Measurements from ENCODE around the gene GPR15LG.

The GPR15LG gene

GRCh38 chr10:84149854-84150253 is 23.7 kb upstream of the GPR15LG start:
- no peak overlapping the region for H3K4me3 ChIP-seq (ENCODE audit: low read depth, low read length)
- H3K4me1 ChIP-seq (ENCODE audit: control insufficient read depth, insufficient read depth, low read length), result no peaks in the 10 kb centered on the region
- no peak overlapping the region for H3K9ac ChIP-seq (ENCODE audit: low read depth, low read length)
- H3K36me3 ChIP-seq (ENCODE audit: control insufficient read depth, insufficient read depth, low read length), result peaks cover 92% of the 10 kb centered on the region
- no peaks in the 10 kb centered on the region for H3K27me3 ChIP-seq (ENCODE audit: control insufficient read depth, insufficient read depth, low read length)
- no peaks in the 10 kb centered on the region for H3K9me3 ChIP-seq (ENCODE audit: control insufficient read depth, insufficient read depth, low read length)
- H3K27ac ChIP-seq (ENCODE audit: low read depth, low read length), result no peak overlapping the region

DNA sequence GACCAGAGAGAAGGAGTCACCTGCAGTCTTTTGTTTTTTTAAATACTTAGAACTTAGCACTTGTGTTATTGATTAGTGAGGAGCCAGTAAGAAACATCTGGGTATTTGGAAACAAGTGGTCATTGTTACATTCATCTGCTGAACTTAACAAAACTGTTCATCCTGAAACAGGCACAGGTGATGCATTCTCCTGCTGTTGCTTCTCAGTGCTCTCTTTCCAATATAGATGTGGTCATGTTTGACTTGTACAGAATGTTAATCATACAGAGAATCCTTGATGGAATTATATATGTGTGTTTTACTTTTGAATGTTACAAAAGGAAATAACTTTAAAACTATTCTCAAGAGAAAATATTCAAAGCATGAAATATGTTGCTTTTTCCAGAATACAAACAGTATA is 20.8 kb upstream of the GPR15LG start:
- no peaks in the 10 kb centered on the region for H3K4me1 ChIP-seq (ENCODE audit: control insufficient read depth, insufficient read depth, low read length)
- no peak overlapping the region for H3K4me3 ChIP-seq (ENCODE audit: low read depth, low read length)
- H3K9me3 ChIP-seq (ENCODE audit: control insufficient read depth, insufficient read depth, low read length), result no peaks in the 10 kb centered on the region
- H3K36me3 ChIP-seq (ENCODE audit: control insufficient read depth, insufficient read depth, low read length), result peaks cover 67% of the 10 kb centered on the region
- H3K27me3 ChIP-seq (ENCODE audit: control insufficient read depth, insufficient read depth, low read length), result no peaks in the 10 kb centered on the region
- H3K9ac ChIP-seq (ENCODE audit: low read depth, low read length), result no peak overlapping the region
- no peak overlapping the region for H3K27ac ChIP-seq (ENCODE audit: low read depth, low read length)

DNA sequence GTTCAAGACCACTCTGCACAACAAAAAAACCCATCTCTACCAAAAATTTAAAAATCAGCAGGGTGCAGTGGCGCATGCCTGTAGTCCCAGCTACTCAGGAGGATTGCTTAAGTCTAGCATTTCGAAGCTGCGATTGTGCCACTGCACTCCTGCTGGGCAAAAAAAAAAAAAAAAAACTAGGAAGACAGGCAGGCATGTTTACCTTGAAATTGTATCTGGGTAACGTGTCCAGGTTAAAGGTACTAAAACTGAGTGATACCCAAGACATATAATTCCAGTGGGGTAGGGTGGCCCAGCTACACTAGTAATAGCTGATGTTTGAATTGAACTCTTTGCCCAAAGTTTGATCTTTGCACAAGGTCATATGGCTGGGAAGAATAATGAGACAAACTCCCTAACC is 18.1 kb upstream of the GPR15LG start:
- Histone ChIP-seq H3K4me1 (ENCODE audit: control insufficient read depth, insufficient read depth, low read length) (peaks cover 17% of the 10 kb centered on the region), H3K4me3 (ENCODE audit: low read depth, low read length) (no peak overlapping the region), H3K27ac (ENCODE audit: low read depth, low read length) (no peak overlapping the region), H3K36me3 (ENCODE audit: control insufficient read depth, insufficient read depth, low read length) (peaks cover 45% of the 10 kb centered on the region), H3K9me3 (ENCODE audit: control insufficient read depth, insufficient read depth, low read length) (no peaks in the 10 kb centered on the region), H3K27me3 (ENCODE audit: control insufficient read depth, insufficient read depth, low read length) (no peaks in the 10 kb centered on the region), H3K9ac (ENCODE audit: low read depth, low read length) (no peak overlapping the region)

- H3K4me1 ChIP-seq (ENCODE audit: control insufficient read depth, insufficient read depth, low read length), result peaks cover 22% of the 10 kb centered on the region
These were observed 17.6 kb upstream of the GPR15LG start for GRCh38 chr10:84156009-84156408.

DNA sequence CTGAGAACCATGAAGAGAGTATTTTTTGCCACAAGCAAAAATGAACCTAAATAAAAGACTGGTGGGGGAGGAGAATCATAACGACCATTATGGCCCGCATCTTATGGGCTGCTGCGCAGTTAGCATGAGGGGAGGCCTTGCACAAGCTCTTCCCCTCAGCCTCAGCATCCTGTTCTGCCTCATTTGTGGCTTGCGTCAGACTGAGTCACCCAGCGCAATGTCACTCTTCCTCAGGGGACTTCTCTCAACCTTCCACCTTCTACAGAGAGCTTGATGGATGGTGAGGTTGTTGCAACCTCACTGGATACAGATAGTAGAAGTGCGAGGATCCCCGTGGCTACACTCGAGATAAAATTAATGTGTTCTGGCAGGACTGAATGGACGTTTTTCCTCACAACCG is 16.8 kb upstream of the GPR15LG start:
- Histone ChIP-seq H3K4me1 (ENCODE audit: control insufficient read depth, insufficient read depth, low read length) (peaks cover 30% of the 10 kb centered on the region), H3K36me3 (ENCODE audit: control insufficient read depth, insufficient read depth, low read length) (peaks cover 32% of the 10 kb centered on the region), H3K9me3 (ENCODE audit: control insufficient read depth, insufficient read depth, low read length) (no peaks in the 10 kb centered on the region), H3K27me3 (ENCODE audit: control insufficient read depth, insufficient read depth, low read length) (no peaks in the 10 kb centered on the region), H3K4me3 (ENCODE audit: low read depth, low read length) (no peak overlapping the region), H3K9ac (ENCODE audit: low read depth, low read length) (no peak overlapping the region), H3K27ac (ENCODE audit: low read depth, low read length) (no peak overlapping the region)

More at GRCh38 chr10:84156009-84156408, 17.6 kb upstream of the GPR15LG start:
- Histone ChIP-seq H3K27ac (ENCODE audit: low read depth, low read length) (no peak overlapping the region), H3K4me3 (ENCODE audit: low read depth, low read length) (no peak overlapping the region), H3K27me3 (ENCODE audit: control insufficient read depth, insufficient read depth, low read length) (no peaks in the 10 kb centered on the region), H3K9me3 (ENCODE audit: control insufficient read depth, insufficient read depth, low read length) (no peaks in the 10 kb centered on the region), H3K9ac (ENCODE audit: low read depth, low read length) (no peak overlapping the region), H3K36me3 (ENCODE audit: control insufficient read depth, insufficient read depth, low read length) (peaks cover 40% of the 10 kb centered on the region)

- H3K9ac ChIP-seq (ENCODE audit: low read depth, low read length), result no peak overlapping the region
- H3K27me3 ChIP-seq (ENCODE audit: control insufficient read depth, insufficient read depth, low read length), result no peaks in the 10 kb centered on the region
- no peak overlapping the region for H3K4me3 ChIP-seq (ENCODE audit: low read depth, low read length)
- no peaks in the 10 kb centered on the region for H3K9me3 ChIP-seq (ENCODE audit: control insufficient read depth, insufficient read depth, low read length)
- H3K36me3 ChIP-seq (ENCODE audit: control insufficient read depth, insufficient read depth, low read length), result peaks cover 19% of the 10 kb centered on the region
- H3K27ac ChIP-seq (ENCODE audit: low read depth, low read length), result no peak overlapping the region
- peaks cover 38% of the 10 kb centered on the region for H3K4me1 ChIP-seq (ENCODE audit: control insufficient read depth, insufficient read depth, low read length)
These were observed 15.5 kb upstream of the GPR15LG start for GRCh38 chr10:84158061-84158460.

GRCh38 chr10:84158550-84158949 is 15.1 kb upstream of the GPR15LG start:
- Histone ChIP-seq H3K4me1 (ENCODE audit: control insufficient read depth, insufficient read depth, low read length) (peaks cover 43% of the 10 kb centered on the region), H3K27me3 (ENCODE audit: control insufficient read depth, insufficient read depth, low read length) (no peaks in the 10 kb centered on the region), H3K27ac (ENCODE audit: low read depth, low read length) (no peak overlapping the region), H3K9me3 (ENCODE audit: control insufficient read depth, insufficient read depth, low read length) (no peaks in the 10 kb centered on the region), H3K9ac (ENCODE audit: low read depth, low read length) (no peak overlapping the region), H3K4me3 (ENCODE audit: low read depth, low read length) (no peak overlapping the region), H3K36me3 (ENCODE audit: control insufficient read depth, insufficient read depth, low read length) (peaks cover 14% of the 10 kb centered on the region)

- no peaks in the 10 kb centered on the region for H3K9me3 ChIP-seq (ENCODE audit: control insufficient read depth, insufficient read depth, low read length)
- no peaks in the 10 kb centered on the region for H3K27me3 ChIP-seq (ENCODE audit: control insufficient read depth, insufficient read depth, low read length)
- peaks cover 8% of the 10 kb centered on the region for H3K36me3 ChIP-seq (ENCODE audit: control insufficient read depth, insufficient read depth, low read length)
- H3K4me3 ChIP-seq (ENCODE audit: low read depth, low read length), result no peak overlapping the region
- H3K9ac ChIP-seq (ENCODE audit: low read depth, low read length), result no peak overlapping the region
- H3K4me1 ChIP-seq (ENCODE audit: control insufficient read depth, insufficient read depth, low read length), result peaks cover 49% of the 10 kb centered on the region
- H3K27ac ChIP-seq (ENCODE audit: low read depth, low read length), result no peak overlapping the region
These were observed 14.4 kb upstream of the GPR15LG start for GRCh38 chr10:84159076-84159685.

- Histone ChIP-seq H3K9ac (ENCODE audit: low read depth, low read length) (no peak overlapping the region), H3K36me3 (ENCODE audit: control insufficient read depth, insufficient read depth, low read length) (no peaks in the 10 kb centered on the region), H3K27me3 (ENCODE audit: control insufficient read depth, insufficient read depth, low read length) (no peaks in the 10 kb centered on the region), H3K4me3 (ENCODE audit: low read depth, low read length) (no peak overlapping the region), H3K9me3 (ENCODE audit: control insufficient read depth, insufficient read depth, low read length) (no peaks in the 10 kb centered on the region), H3K4me1 (ENCODE audit: control insufficient read depth, insufficient read depth, low read length) (peaks cover 61% of the 10 kb centered on the region), H3K27ac (ENCODE audit: low read depth, low read length) (peak overlapping the region; percentile 46)
These were observed 12.8 kb upstream of the GPR15LG start for GRCh38 chr10:84160663-84161362.

- H3K27me3 ChIP-seq (ENCODE audit: control insufficient read depth, insufficient read depth, low read length), result no peaks in the 10 kb centered on the region
- H3K27ac ChIP-seq (ENCODE audit: low read depth, low read length), result peak overlapping the region; percentile 53
- no peak overlapping the region for H3K9ac ChIP-seq (ENCODE audit: low read depth, low read length)
- peaks cover 58% of the 10 kb centered on the region for H3K4me1 ChIP-seq (ENCODE audit: control insufficient read depth, insufficient read depth, low read length)
- H3K9me3 ChIP-seq (ENCODE audit: control insufficient read depth, insufficient read depth, low read length), result no peaks in the 10 kb centered on the region
- H3K4me3 ChIP-seq (ENCODE audit: low read depth, low read length), result no peak overlapping the region
- H3K36me3 ChIP-seq (ENCODE audit: control insufficient read depth, insufficient read depth, low read length), result no peaks in the 10 kb centered on the region
These were observed 9.6 kb upstream of the GPR15LG start for GRCh38 chr10:84163996-84164395.

GRCh38 chr10:84164442-84164841 is 9.2 kb upstream of the GPR15LG start:
- H3K9me3 ChIP-seq (ENCODE audit: control insufficient read depth, insufficient read depth, low read length), result no peaks in the 10 kb centered on the region
- H3K4me1 ChIP-seq (ENCODE audit: control insufficient read depth, insufficient read depth, low read length), result peaks cover 53% of the 10 kb centered on the region
- H3K4me3 ChIP-seq (ENCODE audit: low read depth, low read length), result no peak overlapping the region
- no peaks in the 10 kb centered on the region for H3K27me3 ChIP-seq (ENCODE audit: control insufficient read depth, insufficient read depth, low read length)
- H3K27ac ChIP-seq (ENCODE audit: low read depth, low read length), result peak overlapping the region; percentile 53
- H3K36me3 ChIP-seq (ENCODE audit: control insufficient read depth, insufficient read depth, low read length), result no peaks in the 10 kb centered on the region
- H3K9ac ChIP-seq (ENCODE audit: low read depth, low read length), result no peak overlapping the region

Measured in HUES48 (cell line).